SK-N-SH (cell line): ENCODE data around the gene SASH1. TPM values are rescaled to one million over a fixed set of nuclear protein-coding genes. Genes with fewer than 3 reads are reported as not detected.

ENCODE experiments used
- CTCF ChIA-PET: fragments of 300-600, 350-600 bp; formaldehyde crosslinking; extraction: SDS; loops from one replicate; lab custom pipeline; 2021; lab: Yijun Ruan, JAX
- POLR2A ChIA-PET: fragments of 350-600 bp; sonication (Branson Sonifier 250); formaldehyde crosslinking; extraction: SDS; loops from one replicate; lab custom pipeline; 2020; ENCODE audit warnings: antibody characterized with exemption, inconsistent platforms; lab: Yijun Ruan, JAX
- DNase-seq: peaks from one replicate; pipeline ENCODE4 v3.0.0; 2012
- H2AFZ ChIP-seq: fragments of 200-600 bp; sonication (generic); 2 replicates; pipeline ENCODE4 v1.8.1; 2016; ENCODE audit warnings: antibody characterized with exemption, mild to moderate bottlenecking, low read depth
- H3F3A ChIP-seq: fragments of 200-600 bp; sonication (generic); replicated peaks from 2 replicates; pipeline ENCODE3; 2016; ENCODE audit warnings: antibody characterized with exemption, mild to moderate bottlenecking; ENCODE audit not compliant: insufficient read depth
- H3K27ac ChIP-seq, 2 experiments: fragments of 200-500 bp in 1 of 2; fragments of 200-600 bp in 1 of 2; sonication (Bioruptor generic) in 1 of 2; sonication (generic), shearing (Covaris generic) in 1 of 2; 2 replicates each; pipeline versions ENCODE4 v1.5.1 to v1.6.1; 2014 to 2016; ENCODE audit warnings: low read depth in 2 of 2, inconsistent platforms in 1 of 2, low read length in 1 of 2, mild to moderate bottlenecking in 1 of 2, mixed read lengths in 1 of 2
- H3K27me3 ChIP-seq: fragments of 200-600 bp; sonication (generic), shearing (Covaris generic); 2 replicates; pipeline ENCODE4 v1.6.1; 2016; ENCODE audit warnings: mixed run types; ENCODE audit not compliant: insufficient read depth
- H3K36me3 ChIP-seq, 2 experiments: fragments of 200-500 bp in 1 of 2; fragments of 200-600 bp in 1 of 2; sonication (Bioruptor generic) in 1 of 2; sonication (generic) in 1 of 2; replicated peaks in 1 of 2; 2 replicates each; pipeline versions ENCODE3 to v1.5.1; 2014 to 2016; ENCODE audit warnings: low read length in 1 of 2, mild to moderate bottlenecking in 1 of 2; ENCODE audit not compliant: insufficient read depth in 2 of 2, control insufficient read depth in 1 of 2
- H3K4me1 ChIP-seq, 2 experiments: fragments of 200-500 bp in 1 of 2; fragments of 200-600 bp in 1 of 2; sonication (Bioruptor generic) in 1 of 2; sonication (generic), shearing (Covaris generic) in 1 of 2; 2 replicates each; pipeline versions ENCODE4 v1.5.1 to v1.6.1; 2014 to 2016; ENCODE audit warnings: low read depth in 1 of 2, low read length in 1 of 2, mixed run types in 1 of 2; ENCODE audit not compliant: insufficient read depth in 2 of 2, control insufficient read depth in 1 of 2
- H3K4me2 ChIP-seq: fragments of 200-600 bp; sonication (generic), shearing (Covaris generic); 2 replicates; pipeline ENCODE4 v1.6.1; 2017; ENCODE audit warnings: mixed run types
- H3K4me3 ChIP-seq, 2 experiments: fragments of 200-500 bp in 1 of 2; fragments of 200-600 bp in 1 of 2; sonication (Bioruptor generic) in 1 of 2; sonication (generic), shearing (Covaris generic) in 1 of 2; 2 replicates each; pipeline versions ENCODE4 v1.5.1 to v1.8.1; 2014 to 2016; ENCODE audit warnings: low read depth in 2 of 2, inconsistent platforms in 1 of 2, low read length in 1 of 2, mild to moderate bottlenecking in 1 of 2, mixed read lengths in 1 of 2, moderate library complexity in 1 of 2
- H3K79me2 ChIP-seq: fragments of 200-600 bp; sonication (generic); 2 replicates; pipeline ENCODE4 v1.8.1; 2017; ENCODE audit warnings: mild to moderate bottlenecking; ENCODE audit not compliant: insufficient read depth
- H3K9ac ChIP-seq: fragments of 200-600 bp; sonication (generic); 2 replicates; pipeline ENCODE4 v1.6.1; 2017; ENCODE audit warnings: mixed run types
- H3K9me2 ChIP-seq: fragments of 200-600 bp; sonication (generic); 2 replicates; pipeline ENCODE4 v1.6.1; 2017; ENCODE audit warnings: mixed run types
- H3K9me3 ChIP-seq: fragments of 200-600 bp; sonication (generic); 2 replicates; pipeline ENCODE4 v1.6.1; 2017; ENCODE audit warnings: mixed run types, mild to moderate bottlenecking, moderate library complexity
- H4K20me1 ChIP-seq: fragments of 200-600 bp; sonication (generic); 2 replicates; pipeline ENCODE4 v1.6.1; 2017; ENCODE audit warnings: mild to moderate bottlenecking, mixed run types; ENCODE audit not compliant: insufficient read depth
- CHD2 ChIP-seq: fragments of 150-350 bp; IDR thresholded peaks from 2 replicates; pipeline ENCODE4 v1.6.1; 2018; ENCODE audit warnings: low read length; ENCODE audit not compliant: partially characterized antibody
- ELF1 ChIP-seq: IDR thresholded peaks from 2 replicates; pipeline ENCODE4 v1.4.0; 2012
- EP300 ChIP-seq, 2 experiments: IDR thresholded peaks; 2 replicates each; pipeline versions ENCODE4 v1.4.0 to v1.6.1; 2012; ENCODE audit warnings: borderline replicate concordance in 1 of 2, low read depth in 1 of 2, low read length in 1 of 2
- FOSL2 ChIP-seq: IDR thresholded peaks from 2 replicates; pipeline ENCODE4 v1.4.0; 2012; ENCODE audit warnings: low read depth, mild to moderate bottlenecking, moderate library complexity, borderline replicate concordance
- FOXM1 ChIP-seq: IDR thresholded peaks from 2 replicates; pipeline ENCODE4 v1.4.0; 2012; ENCODE audit warnings: low read depth, mild to moderate bottlenecking
- GATA2 ChIP-seq: sonication (generic); formaldehyde crosslinking; IDR thresholded peaks from 2 replicates; pipeline ENCODE4 v1.5.0; 2020; ENCODE audit warnings: mild to moderate bottlenecking, missing genetic modification reagents
- JUND ChIP-seq: IDR thresholded peaks from 2 replicates; pipeline ENCODE4 v1.4.0; 2012
- MEF2A ChIP-seq: IDR thresholded peaks from 2 replicates; pipeline ENCODE4 v1.4.0; 2012; ENCODE audit warnings: low read depth, borderline replicate concordance
- MXI1 ChIP-seq: IDR thresholded peaks from 2 replicates; pipeline ENCODE4 v1.6.1; 2012; ENCODE audit warnings: mild to moderate bottlenecking, low read depth, low read length, improper control_type of control experiment
- NFIC ChIP-seq: IDR thresholded peaks from 2 replicates; pipeline ENCODE4 v1.4.0; 2012; ENCODE audit warnings: borderline replicate concordance
- NRF1 ChIP-seq: IDR thresholded peaks from 2 replicates; pipeline ENCODE4 v1.6.1; 2012; ENCODE audit warnings: low read depth, mild to moderate bottlenecking, low read length
- RAD21 ChIP-seq: IDR thresholded peaks from 2 replicates; pipeline ENCODE4 v1.6.1; 2012; ENCODE audit warnings: mild to moderate bottlenecking, low read length
- RCOR1 ChIP-seq: fragments of 150-350 bp; IDR thresholded peaks from 2 replicates; pipeline ENCODE4 v1.6.1; 2017; ENCODE audit warnings: antibody characterized with exemption, low read length
- RFX5 ChIP-seq: IDR thresholded peaks from 2 replicates; pipeline ENCODE4 v1.6.1; 2012; ENCODE audit warnings: mild to moderate bottlenecking, improper control_type of control experiment, low read length
- RXRA ChIP-seq: IDR thresholded peaks from 2 replicates; pipeline ENCODE4 v1.4.0; 2012; ENCODE audit warnings: low read depth, mild to moderate bottlenecking, borderline replicate concordance
- SIN3A ChIP-seq: IDR thresholded peaks from 2 replicates; pipeline ENCODE4 v1.6.1; 2012; ENCODE audit warnings: low read depth, mild to moderate bottlenecking, low read length, moderate library complexity, borderline replicate concordance
- TCF12 ChIP-seq: IDR thresholded peaks from 2 replicates; pipeline ENCODE4 v1.4.0; 2012
- TEAD4 ChIP-seq: IDR thresholded peaks from 2 replicates; pipeline ENCODE4 v1.4.0; 2012; ENCODE audit warnings: mild to moderate bottlenecking, borderline replicate concordance; ENCODE audit not compliant: insufficient read depth
- YY1 ChIP-seq: IDR thresholded peaks from 2 replicates; pipeline ENCODE4 v1.4.0; 2012; ENCODE audit warnings: low read depth, mild to moderate bottlenecking
- WGBS: methylation state at CpG from one replicate; pipeline ENCODE4 v1.1.6; 2017; ENCODE audit warnings: low lambda C conversion rate; 5-methylcytosine and 5-hydroxymethylcytosine counted together
- polyA plus RNA-seq, 3 experiments: library from polyadenylated mRNA; depleted of rRNA; stranded (reverse); fragments of >200 nt; gene quantifications; 2 replicates each; pipeline ENCODE4 v1.2.3, GENCODE V29; 2012
- TF ChIP-seq, protein P1 (sequence below): IDR thresholded peaks from 2 replicates; pipeline ENCODE4 v1.4.0; 2012; ENCODE audit warnings: low read depth, borderline replicate concordance
- TF ChIP-seq, protein P2 (sequence below): fragments of 150-350 bp; IDR thresholded peaks from 2 replicates; pipeline ENCODE4 v1.6.1; 2016; ENCODE audit warnings: mild to moderate bottlenecking, low read depth, low read length
- TF ChIP-seq, protein P3 (sequence below): IDR thresholded peaks from 2 replicates; pipeline ENCODE4; 2012

The SASH1 gene
- polyA plus RNA-seq, 1 of the 3 experiments (the other 2 are of a cell fraction), result 19.8 TPM

DNA sequence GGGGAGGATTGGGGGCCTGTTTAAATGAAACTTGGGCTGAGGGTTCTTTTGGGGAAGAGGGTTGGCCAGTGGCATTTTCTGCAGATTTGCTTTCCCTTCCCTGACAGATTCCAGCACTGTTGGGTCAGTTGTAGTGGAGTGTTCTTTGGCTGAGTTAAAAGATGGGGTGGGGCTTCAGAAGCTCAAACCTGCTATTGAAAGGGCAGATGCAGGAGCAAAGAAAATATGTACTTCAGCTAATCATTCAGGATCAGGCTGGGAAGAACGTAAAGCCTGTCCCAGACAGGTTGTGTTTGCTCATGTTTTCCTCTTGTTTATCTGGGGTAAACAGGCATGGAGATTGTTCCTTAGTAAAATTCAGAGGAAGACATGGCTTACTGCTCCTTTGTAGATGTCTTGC lies 2.5 kb downstream of the SASH1 start:
- Histone ChIP-seq H3K27ac (peak overlapping the region in 1 of 2 experiments; percentile 24; a peak in 1 of 4 replicates), H2AFZ (no peak overlapping the region), H3K4me1 (peaks cover 0 to 12% of the 10 kb centered on the region in 2 experiments; a peak in 1 of 4 replicates), H3K36me3 (no peaks in the 10 kb centered on the region), H3K79me2 (peaks cover 92% of the 10 kb centered on the region), H3F3A (peaks cover 12% of the 10 kb centered on the region), H3K9me3 (no peaks in the 10 kb centered on the region), H4K20me1 (no peaks in the 10 kb centered on the region), H3K4me3 (no peak overlapping the region), H3K27me3 (no peaks in the 10 kb centered on the region), H3K9me2 (no peaks in the 10 kb centered on the region), H3K4me2 (peak overlapping the region; percentile 24; the same call in 1 of the 2 replicates), H3K9ac (no peak overlapping the region)
- WGBS, result 50% methylated on average over 1 of the region's 1 CpG
- TF ChIP-seq GATA2 (no peak), TCF12 (no peak), RAD21 (no peak), TEAD4 (no peak), YY1 (no peak), FOXM1 (no peak), SIN3A (no peak), MEF2A (no peak), FOSL2 (no peak), RFX5 (no peak), JUND (no peak), CHD2 (no peak)
- TF ChIP-seq, protein P1, sequence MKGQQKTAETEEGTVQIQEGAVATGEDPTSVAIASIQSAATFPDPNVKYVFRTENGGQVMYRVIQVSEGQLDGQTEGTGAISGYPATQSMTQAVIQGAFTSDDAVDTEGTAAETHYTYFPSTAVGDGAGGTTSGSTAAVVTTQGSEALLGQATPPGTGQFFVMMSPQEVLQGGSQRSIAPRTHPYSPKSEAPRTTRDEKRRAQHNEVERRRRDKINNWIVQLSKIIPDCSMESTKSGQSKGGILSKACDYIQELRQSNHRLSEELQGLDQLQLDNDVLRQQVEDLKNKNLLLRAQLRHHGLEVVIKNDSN, result no peak
- CTCF ChIA-PET, result no interaction called here
- POLR2A ChIA-PET, result no interaction called here
- no peak for DNase-seq

DNA sequence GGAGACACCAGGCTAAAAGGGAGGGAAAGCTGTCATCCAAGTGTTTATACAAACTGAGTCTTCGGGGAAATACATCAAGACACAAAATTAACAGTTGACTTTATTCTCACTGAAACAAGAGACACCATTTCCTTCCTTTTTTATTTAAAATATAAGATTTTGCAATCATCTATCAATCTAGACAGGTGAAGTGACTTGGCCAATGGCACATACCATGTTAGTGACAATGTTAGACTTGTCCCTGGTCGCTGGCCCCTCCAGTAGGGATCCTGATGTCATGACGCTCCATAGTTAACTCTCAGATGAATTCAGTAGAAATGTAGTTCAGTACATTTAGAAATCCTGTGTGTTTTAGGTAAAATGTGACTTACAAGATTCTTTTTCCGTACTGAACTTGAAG lies 2.9 kb downstream of the SASH1 start:
- no peak overlapping the region for H3K4me3 ChIP-seq
- no peaks in the 10 kb centered on the region for H3K9me3 ChIP-seq
- H3K79me2 ChIP-seq, result peaks cover 92% of the 10 kb centered on the region
- H2AFZ ChIP-seq, result no peak overlapping the region
- no peaks in the 10 kb centered on the region for H3K27me3 ChIP-seq
- H3K9me2 ChIP-seq, result no peaks in the 10 kb centered on the region
- ChIA-PET CTCF (no interaction called here), POLR2A (no interaction called here)
- no peaks in the 10 kb centered on the region for H4K20me1 ChIP-seq
- H3K4me1 ChIP-seq, result peaks cover 0 to 12% of the 10 kb centered on the region in 2 experiments; a peak in 1 of 4 replicates
- no peak overlapping the region for H3K9ac ChIP-seq
- 68% methylated on average over 4 of the region's 4 CpGs for WGBS
- 0 out of 4 replicates have a peak overlapping the region, but pooled peaks of 1 of the 2 experiments have one; percentile 7 for H3K27ac ChIP-seq
- DNase-seq, result no peak
- H3K36me3 ChIP-seq, result no peaks in the 10 kb centered on the region
- H3K4me2 ChIP-seq, result peak overlapping the region; percentile 24; the same call in 1 of the 2 replicates
- H3F3A ChIP-seq, result peaks cover 12% of the 10 kb centered on the region
- no peak for TF ChIP-seq ELF1
- TF ChIP-seq EP300 (IDR thresholded peaks at IDR 0.05; ENCODE audit: borderline replicate concordance in 1 of 2, low read depth in 1 of 2, low read length in 1 of 2), result no peak
- TF ChIP-seq TCF12, result no peak
- TF ChIP-seq GATA2, result no peak
- no peak for TF ChIP-seq NRF1
- no peak for TF ChIP-seq NFIC
- TF ChIP-seq RCOR1, result no peak
- TF ChIP-seq, protein P1, result no peak
- TF ChIP-seq MXI1, result no peak
- TF ChIP-seq FOSL2, result no peak
- TF ChIP-seq, protein P2, sequence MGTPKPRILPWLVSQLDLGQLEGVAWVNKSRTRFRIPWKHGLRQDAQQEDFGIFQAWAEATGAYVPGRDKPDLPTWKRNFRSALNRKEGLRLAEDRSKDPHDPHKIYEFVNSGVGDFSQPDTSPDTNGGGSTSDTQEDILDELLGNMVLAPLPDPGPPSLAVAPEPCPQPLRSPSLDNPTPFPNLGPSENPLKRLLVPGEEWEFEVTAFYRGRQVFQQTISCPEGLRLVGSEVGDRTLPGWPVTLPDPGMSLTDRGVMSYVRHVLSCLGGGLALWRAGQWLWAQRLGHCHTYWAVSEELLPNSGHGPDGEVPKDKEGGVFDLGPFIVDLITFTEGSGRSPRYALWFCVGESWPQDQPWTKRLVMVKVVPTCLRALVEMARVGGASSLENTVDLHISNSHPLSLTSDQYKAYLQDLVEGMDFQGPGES, result no peak
- no peak for TF ChIP-seq RXRA
- TF ChIP-seq SIN3A, result no peak
- TF ChIP-seq, protein P3, sequence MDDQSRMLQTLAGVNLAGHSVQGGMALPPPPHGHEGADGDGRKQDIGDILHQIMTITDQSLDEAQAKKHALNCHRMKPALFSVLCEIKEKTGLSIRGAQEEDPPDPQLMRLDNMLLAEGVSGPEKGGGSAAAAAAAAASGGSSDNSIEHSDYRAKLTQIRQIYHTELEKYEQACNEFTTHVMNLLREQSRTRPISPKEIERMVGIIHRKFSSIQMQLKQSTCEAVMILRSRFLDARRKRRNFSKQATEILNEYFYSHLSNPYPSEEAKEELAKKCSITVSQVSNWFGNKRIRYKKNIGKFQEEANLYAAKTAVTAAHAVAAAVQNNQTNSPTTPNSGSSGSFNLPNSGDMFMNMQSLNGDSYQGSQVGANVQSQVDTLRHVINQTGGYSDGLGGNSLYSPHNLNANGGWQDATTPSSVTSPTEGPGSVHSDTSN, result no peak
